K562 (cell line): Measurements from ENCODE around the gene CFAP44. TPM values are rescaled to one million over a fixed set of nuclear protein-coding genes. Genes with fewer than 3 reads are reported as not detected.

Experiments
- ATAC-seq: fragments of 200-7000 bp; cut with Tn5 transposase; 3 replicates; pipeline ENCODE4 v1.9.1; 2020; ENCODE audit warnings: moderate library complexity
- BruUV-seq: library from RNA; stranded (reverse); fragments of 400-500 nt; replicated peaks from 2 replicates; lab custom pipeline; 2021; lab: Mats Ljungman, UMichigan
- CTCF ChIA-PET: fragments of 300-600 bp; formaldehyde crosslinking; extraction: SDS; loops from one replicate; lab custom pipeline; 2021; ENCODE audit warnings: low intra/inter-chr PET ratio; lab: Yijun Ruan, JAX
- POLR2A ChIA-PET: fragments of 300-600, 350-650 bp; sonication (Branson Sonifier 250); formaldehyde crosslinking; extraction: SDS; loops from one replicate; lab custom pipeline; 2021; ENCODE audit warnings: antibody characterized with exemption, inconsistent platforms; lab: Yijun Ruan, JAX
- DNase-seq, 4 experiments: peaks; one replicate each; pipeline versions ENCODE4 v3.0.0 to v3.0.0-alpha.2; 2011 to 2018; ENCODE audit warnings: low spot score in 3 of 4, mixed read lengths in 3 of 4; ENCODE audit errors: extremely low read depth in 1 of 4
- FAIRE-seq: peaks from 2 replicates; lab custom pipeline; 2011; peaks lifted over from hg19 to GRCh38; lab: Jason Lieb, UNC
- H2AFZ ChIP-seq: 2 replicates; pipeline ENCODE4 v1.6.0; 2011; ENCODE audit warnings: low read depth, low read length, control low read depth, inconsistent platforms
- H3K27ac ChIP-seq: fragments of 200-600 bp; 3 replicates; pipeline ENCODE4 v1.8.0; 2011; ENCODE audit warnings: low read depth, mild to moderate bottlenecking, control low read depth, inconsistent platforms, low read length, moderate library complexity, mixed read lengths; ENCODE audit errors: extremely low read depth
- H3K27me3 ChIP-seq, 2 experiments: fragments of 300-600 bp in 1 of 2; 2 replicates in 1 of 2; 3 replicates in 1 of 2; pipeline versions ENCODE4 v1.6.0 to v1.8.0; 2011; ENCODE audit warnings: inconsistent platforms in 2 of 2, low read length in 2 of 2, mild to moderate bottlenecking in 1 of 2, mixed read lengths in 1 of 2, moderate library complexity in 1 of 2; ENCODE audit not compliant: control insufficient read depth in 2 of 2, insufficient read depth in 2 of 2
- H3K36me3 ChIP-seq: fragments of 300-600 bp; 3 replicates; pipeline ENCODE4 v1.8.0; 2011; ENCODE audit warnings: mild to moderate bottlenecking, low read length, inconsistent platforms; ENCODE audit not compliant: control insufficient read depth, insufficient read depth
- H3K4me1 ChIP-seq, 2 experiments: fragments of 200-600 bp in 1 of 2; replicated peaks in 1 of 2; 2 replicates in 1 of 2; 3 replicates in 1 of 2; pipeline versions ENCODE4 v1.5.1 to v1.8.0; 2011; ENCODE audit warnings: inconsistent platforms in 2 of 2, low read length in 2 of 2, mild to moderate bottlenecking in 1 of 2, mixed read lengths in 1 of 2, moderate library complexity in 1 of 2; ENCODE audit not compliant: control insufficient read depth in 2 of 2, insufficient read depth in 2 of 2
- H3K4me2 ChIP-seq: 2 replicates; pipeline ENCODE4 v1.6.1; 2011; ENCODE audit warnings: low read length, control low read depth, inconsistent platforms, mixed read lengths; ENCODE audit not compliant: insufficient read depth
- H3K4me3 ChIP-seq: fragments of 200-600 bp; sonication (generic), shearing (Covaris generic); 2 replicates; pipeline ENCODE4 v1.5.1; 2016; ENCODE audit warnings: control low read depth, inconsistent platforms
- H3K79me2 ChIP-seq: fragments of 200-600 bp; 3 replicates; pipeline ENCODE4 v1.8.0; 2011; ENCODE audit warnings: low read length, inconsistent platforms; ENCODE audit not compliant: control insufficient read depth, insufficient read depth
- H3K9ac ChIP-seq, 2 experiments: 2 replicates each; pipeline versions ENCODE4 v1.6.0 to v1.6.1; 2011; ENCODE audit warnings: low read depth in 2 of 2, low read length in 2 of 2, control low read depth in 1 of 2, inconsistent platforms in 1 of 2, mild to moderate bottlenecking in 1 of 2, mixed read lengths in 1 of 2; ENCODE audit not compliant: insufficient read depth in 1 of 2
- H3K9me1 ChIP-seq: one replicate; pipeline ENCODE4 v1.6.0; 2011; ENCODE audit warnings: inconsistent platforms, mild to moderate bottlenecking, low read length, moderate library complexity; ENCODE audit not compliant: control insufficient read depth, insufficient read depth
- H3K9me3 ChIP-seq: replicated peaks from 2 replicates; pipeline ENCODE4 v1.5.1; 2011; ENCODE audit warnings: low read depth, low read length, inconsistent platforms; ENCODE audit not compliant: control insufficient read depth, insufficient read depth
- H4K20me1 ChIP-seq: replicated peaks from 2 replicates; pipeline ENCODE4 v1.6.1; 2011; ENCODE audit warnings: low read length, inconsistent platforms, mixed read lengths; ENCODE audit not compliant: control insufficient read depth, insufficient read depth
- BCL6 ChIP-seq: fragments of 250-450 bp; sonication (Bioruptor Pico); IDR thresholded peaks from 2 replicates; pipeline ENCODE4 v1.4.0; 2020
- CAMTA2 ChIP-seq: fragments of 250-450 bp; sonication (Bioruptor Pico); conservative IDR thresholded peaks from 2 replicates; pipeline ENCODE4 v1.5.1; 2022
- CBFB ChIP-seq: sonication (generic); formaldehyde crosslinking; IDR thresholded peaks from 2 replicates; pipeline ENCODE4 v1.4.0; 2020; ENCODE audit warnings: mild to moderate bottlenecking, missing genetic modification reagents
- CHD2 ChIP-seq: IDR thresholded peaks from 2 replicates; pipeline ENCODE4 v1.6.1; 2011; ENCODE audit warnings: low read depth, low read length
- DACH1 ChIP-seq: fragments of 450-650 bp; IDR thresholded peaks from 2 replicates; pipeline ENCODE4 v1.6.1; 2018; ENCODE audit not compliant: partially characterized antibody
- E2F3 ChIP-seq: fragments of 250-450 bp; sonication (Bioruptor Pico); IDR thresholded peaks from 2 replicates; pipeline ENCODE4 v1.4.0; 2020; ENCODE audit warnings: mild to moderate bottlenecking
- MTA1 ChIP-seq: fragments of 450-650 bp; IDR thresholded peaks from 2 replicates; pipeline ENCODE4 v1.6.1; 2017; ENCODE audit warnings: borderline replicate concordance
- PTRF ChIP-seq: fragments of 450-650 bp; IDR thresholded peaks from 2 replicates; pipeline ENCODE4 v1.6.1; 2016; ENCODE audit warnings: mild to moderate bottlenecking, missing genetic modification characterization, missing compliant biosample characterization
- TEAD4 ChIP-seq, 2 experiments: sonication (generic) in 1 of 2; formaldehyde crosslinking in 1 of 2; IDR thresholded peaks; 2 replicates each; pipeline versions ENCODE4 v1.6.1 to v1.8.0; 2012 to 2022; ENCODE audit warnings: borderline replicate concordance in 1 of 2, inconsistent platforms in 1 of 2, low read length in 1 of 2, mild to moderate bottlenecking in 1 of 2, missing genetic modification reagents in 1 of 2
- ZBTB1 ChIP-seq: sonication (generic); formaldehyde crosslinking; IDR thresholded peaks from 2 replicates; pipeline ENCODE4 v1.8.1; 2023; ENCODE audit warnings: missing genetic modification reagents, low read depth, mild to moderate bottlenecking, borderline replicate concordance
- ZNF23 ChIP-seq: fragments of 250-450 bp; sonication (Bioruptor Pico); IDR thresholded peaks from 2 replicates; pipeline ENCODE4 v1.4.0; 2020; ENCODE audit warnings: mild to moderate bottlenecking
- ZNF444 ChIP-seq: fragments of 250-450 bp; sonication (Bioruptor Pico); IDR thresholded peaks from 2 replicates; pipeline ENCODE4 v1.4.0; 2020; ENCODE audit warnings: mild to moderate bottlenecking, moderate library complexity
- ZNF764 ChIP-seq: fragments of 250-450 bp; sonication (Bioruptor Pico); IDR thresholded peaks from 2 replicates; pipeline ENCODE4 v1.4.0; 2020; ENCODE audit warnings: low read depth, mild to moderate bottlenecking, moderate library complexity
- WGBS: fragments of 100-300 bp; shearing (Covaris generic); methylation state at CpG from one replicate; pipeline ENCODE4 v1.1.6; 2016; ENCODE audit warnings: low coverage, mixed read lengths; ENCODE audit not compliant: insufficient coverage; ENCODE audit errors: missing lambda C conversion rate; 5-methylcytosine and 5-hydroxymethylcytosine counted together
- in situ Hi-C: fragments of 300-500 bp; cut with MboI; formaldehyde crosslinking; loops from 4 replicates; pipeline ENCODE4 v1.15.0; 2018; ENCODE audit warnings: inconsistent platforms, mixed read lengths
- intact Hi-C: fragments of 100-400 bp; cut with micrococcal nuclease; formaldehyde crosslinking; loops from 2 replicates; pipeline ENCODE4 v1.14.2; 2022
- polyA plus RNA-seq, 8 experiments: library from polyadenylated mRNA; depleted of rRNA in 4 of 8; stranded (reverse) in 5 of 8; unstranded in 3 of 8; fragments of >200 nt; fragmentation: Nextera tagmentation in 2 of 8; fragmentation: Illumina TruSeq in 1 of 8; extraction: Ambion mirVana in 2 of 8; extraction: Trizol in 1 of 8; gene quantifications; 2 replicates each; pipeline versions ENCODE4 v1.2.1 to v1.2.3, GENCODE V29; 2011 to 2014; ENCODE audit warnings: inconsistent platforms in 1 of 8, missing spikeins in 1 of 8
- total RNA-seq, 7 experiments: library from RNA; depleted of rRNA in 6 of 7; stranded (reverse); fragments of >200 nt in 6 of 7; fragmentation: Illumina TruSeq in 2 of 7; extraction: Trizol in 2 of 7; gene quantifications; 2 replicates each; pipeline versions ENCODE4 v1.2.1 to v1.2.3, GENCODE V29; 2011 to 2021; ENCODE audit warnings: low replicate concordance in 1 of 7
- TF ChIP-seq, protein P1 (sequence below): fragments of 450-650 bp; IDR thresholded peaks from 2 replicates; pipeline ENCODE4 v1.6.1; 2018; ENCODE audit not compliant: partially characterized antibody

The CFAP44 gene
- total and polyA plus RNA-seq, 9 of the 15 experiments (the other 6 are each of a cell fraction or from before 2014, with no cell fraction given) = 0.29 to 2.4 (median 1.1) TPM

DNA sequence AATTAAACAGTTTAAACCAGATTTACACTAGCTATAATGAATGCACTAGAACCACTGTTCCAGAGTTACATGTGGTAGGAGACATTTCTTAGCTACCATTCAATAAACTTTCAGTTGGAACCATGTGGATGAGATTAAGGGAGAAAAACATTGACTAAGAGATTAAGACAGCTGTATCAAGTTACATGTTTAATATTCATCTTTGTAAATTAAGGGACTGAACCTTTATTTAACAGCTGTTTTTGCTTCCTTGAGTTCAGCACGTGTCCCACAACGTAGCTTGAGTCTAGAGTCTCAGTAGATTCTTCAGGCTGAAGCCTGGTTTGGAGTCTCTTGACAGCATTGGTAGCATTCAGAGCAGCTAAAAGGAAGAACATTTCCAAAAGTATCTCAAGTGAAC, 27.2 kb upstream of the CFAP44 start:
- ChIA-PET POLR2A (no interaction called here), CTCF (no interaction called here)
- Histone ChIP-seq H4K20me1 (no peaks in the 10 kb centered on the region), H3K9ac (no peak overlapping the region), H3K4me3 (no peak overlapping the region), H3K79me2 (no peaks in the 10 kb centered on the region), H3K9me3 (no peaks in the 10 kb centered on the region), H3K9me1 (no peaks in the 10 kb centered on the region), H3K27me3 (no peaks in the 10 kb centered on the region), H2AFZ (no peak overlapping the region), H3K27ac (no peak overlapping the region), H3K4me2 (no peak overlapping the region), H3K4me1 (no peaks in the 10 kb centered on the region), H3K36me3 (peaks cover 16% of the 10 kb centered on the region; the same call in 2 of the 3 replicates)
- no TSS peak for BruUV-seq
- FAIRE-seq (no peak), DNase-seq (no peak), ATAC-seq (no peak)
- TF ChIP-seq PTRF (tag) (no peak), ZNF764 (no peak), CHD2 (no peak), CBFB (no peak), ZBTB1 (no peak), ZNF23 (CRISPR knock-in tag) (no peak), CAMTA2 (no peak), TEAD4 (IDR thresholded peaks at IDR 0.05; ENCODE audit: low read length) (no peak), TEAD4 (CRISPR knock-in tag; IDR thresholded peaks at IDR 0.05; ENCODE audit: borderline replicate concordance) (no peak), DACH1 (no peak), ZNF444 (CRISPR knock-in tag) (no peak), MTA1 (no peak), BCL6 (no peak), E2F3 (CRISPR knock-in tag) (no peak)
- TF ChIP-seq, protein P1, sequence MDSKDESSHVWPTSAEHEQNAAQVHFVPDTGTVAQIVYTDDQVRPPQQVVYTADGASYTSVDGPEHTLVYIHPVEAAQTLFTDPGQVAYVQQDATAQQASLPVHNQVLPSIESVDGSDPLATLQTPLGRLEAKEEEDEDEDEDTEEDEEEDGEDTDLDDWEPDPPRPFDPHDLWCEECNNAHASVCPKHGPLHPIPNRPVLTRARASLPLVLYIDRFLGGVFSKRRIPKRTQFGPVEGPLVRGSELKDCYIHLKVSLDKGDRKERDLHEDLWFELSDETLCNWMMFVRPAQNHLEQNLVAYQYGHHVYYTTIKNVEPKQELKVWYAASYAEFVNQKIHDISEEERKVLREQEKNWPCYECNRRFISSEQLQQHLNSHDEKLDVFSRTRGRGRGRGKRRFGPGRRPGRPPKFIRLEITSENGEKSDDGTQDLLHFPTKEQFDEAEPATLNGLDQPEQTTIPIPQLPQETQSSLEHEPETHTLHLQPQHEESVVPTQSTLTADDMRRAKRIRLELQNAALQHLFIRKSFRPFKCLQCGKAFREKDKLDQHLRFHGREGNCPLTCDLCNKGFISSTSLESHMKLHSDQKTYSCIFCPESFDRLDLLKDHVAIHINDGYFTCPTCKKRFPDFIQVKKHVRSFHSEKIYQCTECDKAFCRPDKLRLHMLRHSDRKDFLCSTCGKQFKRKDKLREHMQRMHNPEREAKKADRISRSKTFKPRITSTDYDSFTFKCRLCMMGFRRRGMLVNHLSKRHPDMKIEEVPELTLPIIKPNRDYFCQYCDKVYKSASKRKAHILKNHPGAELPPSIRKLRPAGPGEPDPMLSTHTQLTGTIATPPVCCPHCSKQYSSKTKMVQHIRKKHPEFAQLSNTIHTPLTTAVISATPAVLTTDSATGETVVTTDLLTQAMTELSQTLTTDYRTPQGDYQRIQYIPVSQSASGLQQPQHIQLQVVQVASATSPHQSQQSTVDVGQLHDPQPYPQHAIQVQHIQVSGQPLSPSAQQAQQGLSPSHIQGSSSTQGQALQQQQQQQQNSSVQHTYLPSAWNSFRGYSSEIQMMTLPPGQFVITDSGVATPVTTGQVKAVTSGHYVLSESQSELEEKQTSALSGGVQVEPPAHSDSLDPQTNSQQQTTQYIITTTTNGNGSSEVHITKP = no peak
- intact Hi-C loops (no loop called here), in situ Hi-C loops (no loop called here)
- WGBS = 66% methylated on average over 2 of the region's 2 CpGs
